GM06990 (cell line): ENCODE data around the gene IL1RAP.
"Not testable (repeated sequence)": the region's sequence is repeated elsewhere in the genome, so short reads cannot be mapped to it uniquely, and the experiment has no call there.

Experiments used
- DNase-seq: peaks from one replicate; pipeline ENCODE4 v3.0.0-alpha.2; 2011; ENCODE audit not compliant: insufficient read length; ENCODE audit errors: extremely low read depth
- H3K27me3 ChIP-seq: replicated peaks from 2 replicates; pipeline ENCODE4 v1.6.0; 2011; ENCODE audit warnings: low read length; ENCODE audit not compliant: control insufficient read depth, insufficient read depth
- H3K36me3 ChIP-seq: 2 replicates; pipeline ENCODE4 v1.5.1; 2011; ENCODE audit warnings: low read length; ENCODE audit not compliant: control insufficient read depth, insufficient read depth
- H3K4me3 ChIP-seq: replicated peaks from 2 replicates; pipeline ENCODE4 v1.5.1; 2011; ENCODE audit warnings: low read depth, mild to moderate bottlenecking, control low read depth, low read length
- TF ChIP-seq, protein P1 (sequence below): IDR thresholded peaks from 2 replicates; pipeline ENCODE4 v1.5.1; 2011; ENCODE audit warnings: low read length, control low read depth, mild to moderate bottlenecking, inconsistent platforms; ENCODE audit not compliant: insufficient read depth, poor library complexity, severe bottlenecking

The IL1RAP gene

DNA sequence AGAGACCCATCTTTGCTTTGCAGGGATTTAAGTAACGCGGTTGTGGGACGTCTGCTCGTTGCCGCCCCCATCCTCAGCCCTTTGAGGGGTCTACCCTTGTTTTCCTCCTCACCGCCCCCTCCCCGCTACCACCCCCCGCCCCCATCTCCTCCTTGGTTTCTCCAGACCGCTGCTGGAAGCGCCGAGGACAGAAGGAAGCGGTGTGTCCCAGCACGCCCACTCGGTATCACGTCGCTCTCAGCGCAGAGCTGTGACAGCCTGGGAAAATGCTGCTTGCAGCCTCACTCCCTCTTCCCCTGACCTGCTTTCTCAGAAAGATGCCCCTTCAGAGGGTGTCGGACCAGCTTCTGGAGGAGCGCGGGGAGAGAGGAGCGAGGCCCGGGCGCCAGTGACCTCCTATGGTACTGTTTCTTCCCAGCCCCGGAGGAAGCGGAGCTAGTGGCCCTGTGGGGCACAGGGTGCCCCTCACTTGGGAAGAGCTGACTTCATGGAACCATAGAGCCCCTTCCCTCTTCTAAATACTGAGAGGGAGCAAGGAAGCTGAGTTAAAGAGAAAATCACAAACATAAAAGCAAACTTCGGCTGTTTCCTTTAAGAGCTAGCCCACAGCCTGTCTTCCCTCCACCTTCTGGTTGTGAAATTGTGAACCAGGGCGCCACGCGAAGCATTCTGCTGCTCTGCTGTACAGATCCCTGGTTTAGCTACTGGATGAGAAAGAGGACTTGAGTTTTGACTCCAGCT is 698 bp downstream of the IL1RAP start:
- no peaks in the 10 kb centered on the region for H3K27me3 ChIP-seq
- H3K36me3 ChIP-seq = no peaks in the 10 kb centered on the region
- H3K4me3 ChIP-seq = peak overlapping the region; percentile 92
- TF ChIP-seq, protein P1, sequence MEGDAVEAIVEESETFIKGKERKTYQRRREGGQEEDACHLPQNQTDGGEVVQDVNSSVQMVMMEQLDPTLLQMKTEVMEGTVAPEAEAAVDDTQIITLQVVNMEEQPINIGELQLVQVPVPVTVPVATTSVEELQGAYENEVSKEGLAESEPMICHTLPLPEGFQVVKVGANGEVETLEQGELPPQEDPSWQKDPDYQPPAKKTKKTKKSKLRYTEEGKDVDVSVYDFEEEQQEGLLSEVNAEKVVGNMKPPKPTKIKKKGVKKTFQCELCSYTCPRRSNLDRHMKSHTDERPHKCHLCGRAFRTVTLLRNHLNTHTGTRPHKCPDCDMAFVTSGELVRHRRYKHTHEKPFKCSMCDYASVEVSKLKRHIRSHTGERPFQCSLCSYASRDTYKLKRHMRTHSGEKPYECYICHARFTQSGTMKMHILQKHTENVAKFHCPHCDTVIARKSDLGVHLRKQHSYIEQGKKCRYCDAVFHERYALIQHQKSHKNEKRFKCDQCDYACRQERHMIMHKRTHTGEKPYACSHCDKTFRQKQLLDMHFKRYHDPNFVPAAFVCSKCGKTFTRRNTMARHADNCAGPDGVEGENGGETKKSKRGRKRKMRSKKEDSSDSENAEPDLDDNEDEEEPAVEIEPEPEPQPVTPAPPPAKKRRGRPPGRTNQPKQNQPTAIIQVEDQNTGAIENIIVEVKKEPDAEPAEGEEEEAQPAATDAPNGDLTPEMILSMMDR = no peak
- DNase-seq = peak; percentile 14

DNA sequence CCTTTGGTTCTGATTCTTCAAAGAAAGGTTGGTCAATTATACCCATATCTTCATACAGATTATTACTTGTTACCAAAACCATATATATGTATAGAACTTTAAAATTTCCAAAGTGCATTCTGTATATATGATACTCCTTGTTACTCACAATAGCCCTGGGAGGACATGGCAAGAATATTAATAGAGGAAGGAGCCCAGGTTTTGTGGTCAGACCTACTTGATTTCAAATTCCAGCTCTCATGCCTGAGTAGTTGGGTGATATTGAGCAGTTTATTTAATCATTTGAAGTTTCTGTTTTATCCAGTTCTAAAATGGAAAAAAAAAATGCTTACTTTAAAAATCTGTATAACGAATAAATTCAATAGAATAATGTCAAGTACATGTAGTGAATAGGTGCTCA is 2.5 kb downstream of the IL1RAP start:
- no peak for DNase-seq
- Histone ChIP-seq H3K36me3 (no peaks in the 10 kb centered on the region), H3K4me3 (no peak overlapping the region), H3K27me3 (no peaks in the 10 kb centered on the region)
- TF ChIP-seq, protein P1 = no peak

DNA sequence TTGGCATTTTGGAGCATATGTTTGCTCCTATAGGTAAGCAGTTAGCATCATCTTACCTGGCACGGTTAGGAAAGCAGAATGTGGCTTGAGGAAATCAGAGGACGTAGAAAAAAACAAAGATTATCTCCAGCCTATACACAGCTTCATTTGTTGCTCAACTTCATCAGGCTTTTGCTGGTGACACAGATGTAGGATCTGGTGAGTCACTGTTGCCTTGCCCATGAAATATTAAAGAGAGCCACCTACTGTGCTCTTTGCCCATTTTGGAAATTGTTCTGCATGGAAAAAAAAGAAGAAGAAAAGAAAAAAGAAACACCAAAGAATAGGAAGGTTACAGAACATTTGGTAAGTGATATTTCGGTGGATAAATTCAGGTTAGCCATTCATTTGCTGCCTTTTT is 3.8 kb downstream of the IL1RAP start:
- Histone ChIP-seq H3K4me3 (no peak overlapping the region), H3K36me3 (no peaks in the 10 kb centered on the region), H3K27me3 (no peaks in the 10 kb centered on the region)
- no peak for DNase-seq
- TF ChIP-seq, protein P1 = no peak

DNA sequence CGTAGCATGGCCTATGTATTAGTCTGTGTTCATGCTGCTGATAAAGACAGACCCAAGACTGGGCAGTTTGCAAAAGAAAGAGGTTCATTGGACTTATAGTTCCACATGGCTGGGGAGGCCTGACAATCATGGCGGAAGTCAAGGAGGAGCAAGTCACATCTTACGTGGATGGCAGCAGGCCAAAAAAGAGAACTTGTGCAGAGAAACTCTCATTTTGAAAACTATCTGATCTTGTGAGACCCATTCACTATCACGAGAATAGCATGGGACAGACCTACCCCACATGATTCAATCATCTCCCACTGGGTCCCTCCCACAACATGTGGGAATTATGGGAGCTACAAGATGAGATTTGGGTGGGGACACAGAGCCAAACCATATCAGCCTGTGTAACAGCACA is 4.6 kb downstream of the IL1RAP start:
- not testable (repeated sequence) for H3K36me3 ChIP-seq, DNase-seq, H3K27me3 ChIP-seq, H3K4me3 ChIP-seq

DNA sequence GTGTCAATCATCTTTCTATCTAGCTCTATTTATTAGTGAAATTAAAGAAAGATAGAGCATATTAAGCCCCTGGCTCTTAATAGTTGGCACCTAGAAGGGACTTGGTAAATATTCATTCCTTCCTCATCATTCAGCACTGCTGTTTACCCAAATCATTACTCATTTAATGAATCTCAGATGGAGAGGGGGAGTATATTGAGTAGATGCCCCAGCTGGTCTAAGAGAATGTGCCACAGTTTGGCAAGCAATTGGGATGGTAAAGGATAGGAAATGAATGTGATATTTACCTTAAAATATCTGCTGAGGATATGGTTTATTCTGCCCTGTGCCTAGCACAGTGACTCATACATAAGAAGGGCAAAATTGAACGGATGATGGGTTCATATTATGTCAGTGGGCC is 6.0 kb downstream of the IL1RAP start:
- Histone ChIP-seq H3K36me3 (no peaks in the 10 kb centered on the region), H3K27me3 (no peaks in the 10 kb centered on the region), H3K4me3 (no peak overlapping the region)
- no peak for DNase-seq
- TF ChIP-seq, protein P1 = no peak

DNA sequence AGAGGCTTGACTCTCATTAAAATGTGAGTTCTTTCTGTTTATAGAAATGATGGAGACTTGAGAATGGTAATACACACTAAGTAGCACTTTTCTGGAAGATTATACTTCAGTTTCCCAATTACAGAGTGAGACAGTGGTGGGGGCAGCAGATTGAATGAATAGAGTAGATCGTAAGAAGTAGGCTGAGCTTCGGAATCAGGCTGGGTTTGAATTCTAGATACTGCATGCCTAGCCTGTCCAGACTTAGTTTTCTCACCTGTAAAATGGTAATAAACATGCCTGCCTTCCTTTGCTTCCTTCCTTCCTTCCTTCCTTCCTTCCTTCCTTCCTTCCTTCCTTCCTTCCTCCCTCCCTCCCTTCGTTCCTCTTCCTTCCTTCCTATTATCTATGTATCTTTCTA is 8.1 kb downstream of the IL1RAP start:
- no peak for DNase-seq
- no peaks in the 10 kb centered on the region for H3K36me3 ChIP-seq
- H3K27me3 ChIP-seq = no peaks in the 10 kb centered on the region
- TF ChIP-seq, protein P1 = no peak
- H3K4me3 ChIP-seq = no peak overlapping the region
